ENCODE results near the gene BTK. TPM values are rescaled to one million over a fixed set of nuclear protein-coding genes. Genes with fewer than 3 reads are reported as not detected.
"Not testable (repeated sequence)": the region's sequence is repeated elsewhere in the genome, so short reads cannot be mapped to it uniquely, and the experiment has no call there.

The BTK gene
- polyA plus RNA-seq, 1 donor, result 4.3 TPM

DNA sequence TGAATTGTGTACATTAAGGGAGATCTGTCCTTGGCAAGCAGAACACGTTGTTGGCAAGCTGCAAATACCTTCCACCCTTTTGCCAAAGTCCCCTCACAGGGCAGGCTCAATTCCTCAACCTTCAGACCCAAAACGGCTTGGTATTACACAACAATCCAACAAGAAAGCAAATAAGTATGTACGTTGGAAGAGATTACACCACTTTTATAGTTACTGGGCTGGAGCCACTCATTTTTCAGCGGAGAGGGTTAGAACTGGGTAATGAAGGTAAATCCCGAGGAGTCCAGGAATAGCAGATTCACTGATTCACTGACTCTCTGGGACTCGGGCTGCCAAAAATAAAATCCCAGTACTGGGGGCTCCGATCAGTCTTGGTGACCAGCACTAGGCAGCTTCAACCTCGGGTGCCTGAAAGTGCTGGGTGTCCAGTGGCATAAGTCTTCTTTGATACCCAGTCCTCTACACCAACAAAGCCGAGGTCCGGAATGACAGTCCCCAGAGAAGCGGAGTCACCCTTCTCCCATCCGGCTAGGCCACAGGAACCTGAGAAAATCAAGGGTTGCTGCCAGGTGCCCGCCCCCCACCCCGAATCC, 38.0 kb downstream of the BTK start:
- H3K9me3 ChIP-seq (ENCODE audit: control insufficient read depth, low read depth, low read length), result no peaks in the 10 kb centered on the region
- peak; percentile 16 to 55 for DNase-seq
- H3K4me1 ChIP-seq (ENCODE audit: control insufficient read depth, insufficient read depth, low read length), result no peaks in the 10 kb centered on the region
- peak overlapping the region; percentile 78 for H3K27ac ChIP-seq (ENCODE audit: low read length)
- H3K27me3 ChIP-seq (ENCODE audit: control insufficient read depth, insufficient read depth, low read length), result no peaks in the 10 kb centered on the region
- no CpG with 5 or more reads among the region's 14 CpGs for WGBS (ENCODE audit: insufficient coverage, low lambda C conversion rate)
- peak overlapping the region; percentile 80 for H3K4me3 ChIP-seq (ENCODE audit: low read length)
- H3K36me3 ChIP-seq (ENCODE audit: control insufficient read depth, insufficient read depth, low read length), result peaks cover 2% of the 10 kb centered on the region

DNA sequence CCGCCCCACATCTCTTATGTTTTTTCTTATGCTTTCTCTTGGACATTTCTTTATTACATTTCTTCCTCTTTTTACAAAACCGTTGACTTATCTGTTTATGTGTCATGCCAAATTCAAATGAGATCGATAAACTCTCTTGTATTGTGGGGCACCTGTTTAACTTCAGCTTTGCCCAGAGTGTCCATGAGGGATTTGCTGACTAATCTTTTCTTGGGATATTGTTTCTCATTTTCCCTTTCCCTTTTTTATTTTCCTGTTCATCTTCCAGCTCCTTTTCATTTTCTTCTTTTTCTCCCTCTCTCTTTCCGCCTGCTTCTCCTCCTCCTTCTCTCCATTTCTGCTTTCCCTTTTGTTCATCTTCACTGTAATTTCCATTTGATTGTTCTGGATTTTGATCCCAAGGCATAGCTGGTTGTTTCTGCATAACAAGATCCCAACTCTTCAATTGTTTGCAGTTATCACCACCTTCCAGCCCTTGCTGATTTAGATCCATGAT, 48.2 kb downstream of the BTK start:
- Histone ChIP-seq H3K27ac (ENCODE audit: low read length) (no peak overlapping the region), H3K9me3 (ENCODE audit: control insufficient read depth, low read depth, low read length) (no peaks in the 10 kb centered on the region), H3K4me1 (ENCODE audit: control insufficient read depth, insufficient read depth, low read length) (no peaks in the 10 kb centered on the region), H3K36me3 (ENCODE audit: control insufficient read depth, insufficient read depth, low read length) (no peaks in the 10 kb centered on the region), H3K4me3 (ENCODE audit: low read length) (no peak overlapping the region), H3K27me3 (ENCODE audit: control insufficient read depth, insufficient read depth, low read length) (no peaks in the 10 kb centered on the region)
- 100% methylated on average over 1 of the region's 4 CpGs for WGBS (ENCODE audit: insufficient coverage, low lambda C conversion rate)
- DNase-seq, result no peak

DNA sequence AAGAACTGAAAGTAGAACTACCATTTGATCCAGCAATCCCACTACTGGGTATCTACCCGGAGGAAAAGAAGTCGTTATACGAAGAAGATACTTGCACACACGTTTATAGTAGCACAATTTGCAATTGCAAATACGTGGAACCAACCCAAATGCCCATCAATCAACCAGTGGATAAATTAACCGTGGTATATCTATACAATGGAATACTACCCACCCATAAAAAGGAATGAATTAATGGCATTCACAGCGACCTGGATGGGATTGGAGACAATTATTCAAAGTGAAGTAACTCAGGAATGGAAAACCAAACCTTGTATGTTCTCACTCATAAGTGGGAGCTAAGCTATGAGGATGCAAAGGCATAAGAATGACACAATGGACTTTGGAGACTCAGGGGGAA, 51.7 kb downstream of the BTK start:
- not testable (repeated sequence) for H3K27me3 ChIP-seq (ENCODE audit: control insufficient read depth, insufficient read depth, low read length); H3K9me3 ChIP-seq (ENCODE audit: control insufficient read depth, low read depth, low read length); H3K4me1 ChIP-seq (ENCODE audit: control insufficient read depth, insufficient read depth, low read length); DNase-seq; H3K4me3 ChIP-seq (ENCODE audit: low read length); H3K27ac ChIP-seq (ENCODE audit: low read length); H3K36me3 ChIP-seq (ENCODE audit: control insufficient read depth, insufficient read depth, low read length)
- WGBS (ENCODE audit: insufficient coverage, low lambda C conversion rate), result no CpG with 5 or more reads among the region's 7 CpGs

DNA sequence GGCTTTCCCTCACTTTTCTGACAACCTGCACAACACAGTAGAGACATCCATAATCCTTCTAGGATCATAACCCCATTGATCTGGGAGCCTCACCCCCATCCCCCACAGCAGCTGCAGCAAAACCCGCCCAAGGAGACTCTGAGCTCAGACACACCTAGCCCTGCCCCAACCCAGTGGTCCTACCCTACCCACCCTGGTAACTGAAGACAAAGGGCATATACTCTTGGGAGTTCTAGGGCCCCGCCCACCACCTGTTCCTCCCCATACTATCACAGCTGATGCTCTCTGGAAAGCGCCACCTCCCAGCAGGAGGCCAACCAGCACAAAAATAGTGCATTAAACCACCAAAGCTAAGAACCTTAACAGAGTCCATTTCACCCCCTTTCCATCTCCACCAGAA, 59.4 kb downstream of the BTK start:
- no CpG with 5 or more reads among the region's 3 CpGs for WGBS (ENCODE audit: insufficient coverage, low lambda C conversion rate)

DNA sequence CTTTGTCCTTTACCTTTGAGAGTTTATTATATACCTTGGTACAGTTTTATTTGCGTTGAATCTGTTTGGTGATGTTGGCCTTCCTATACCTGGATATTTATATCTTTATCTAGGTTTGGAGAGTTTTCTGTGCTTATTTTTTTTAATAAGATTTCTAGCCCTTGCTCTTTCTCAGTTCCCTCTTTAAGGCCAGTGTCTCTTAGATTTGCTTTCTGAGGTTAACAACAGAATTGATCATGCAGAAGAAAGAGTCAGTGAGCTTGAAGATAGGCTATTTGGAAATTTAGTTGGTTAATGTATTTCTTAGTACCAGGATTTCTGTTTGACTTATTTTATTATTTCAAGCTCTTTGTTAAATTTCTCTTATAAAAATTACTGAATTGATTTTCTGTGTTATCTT, 82.2 kb downstream of the BTK start:
- H3K4me3 ChIP-seq (ENCODE audit: low read length), result no peak overlapping the region
- WGBS (ENCODE audit: insufficient coverage, low lambda C conversion rate), result no CpG with 5 or more reads among the region's 1 CpG
- no peak for DNase-seq
- no peak overlapping the region for H3K27ac ChIP-seq (ENCODE audit: low read length)
- no peaks in the 10 kb centered on the region for H3K9me3 ChIP-seq (ENCODE audit: control insufficient read depth, low read depth, low read length)
- no peaks in the 10 kb centered on the region for H3K27me3 ChIP-seq (ENCODE audit: control insufficient read depth, insufficient read depth, low read length)
- no peaks in the 10 kb centered on the region for H3K36me3 ChIP-seq (ENCODE audit: control insufficient read depth, insufficient read depth, low read length)
- H3K4me1 ChIP-seq (ENCODE audit: control insufficient read depth, insufficient read depth, low read length), result no peaks in the 10 kb centered on the region

More for the DNA sequence above, 59.4 kb downstream of the BTK start:
- not testable (repeated sequence) for H3K4me3 ChIP-seq (ENCODE audit: low read length); H3K27me3 ChIP-seq (ENCODE audit: control insufficient read depth, insufficient read depth, low read length); H3K36me3 ChIP-seq (ENCODE audit: control insufficient read depth, insufficient read depth, low read length); H3K9me3 ChIP-seq (ENCODE audit: control insufficient read depth, low read depth, low read length); H3K27ac ChIP-seq (ENCODE audit: low read length); H3K4me1 ChIP-seq (ENCODE audit: control insufficient read depth, insufficient read depth, low read length)
- peak; percentile 20 to 54 for DNase-seq

Other genes starting within 250 kb of the BTK start
- 2.1 TPM for gene DRP2, start 166.4 kb downstream of the BTK start, polyA plus RNA-seq
- gene TAF7L, start 94.9 kb downstream of the BTK start, polyA plus RNA-seq, result 0.18 TPM
- gene TIMM8A, start 37.4 kb downstream of the BTK start, polyA plus RNA-seq, result 21.5 TPM
- 2,501 TPM for gene RPL36A, start 4.8 kb upstream of the BTK start, polyA plus RNA-seq
- gene GLA, start 21.7 kb upstream of the BTK start, polyA plus RNA-seq, result 123 TPM
- 115 TPM for gene HNRNPH2, start 22.0 kb upstream of the BTK start, polyA plus RNA-seq
- gene ARMCX4, start 99.3 kb upstream of the BTK start, polyA plus RNA-seq, result 18.9 TPM
- 37.1 TPM for gene ARMCX1, start 164.4 kb upstream of the BTK start, polyA plus RNA-seq
- 74.6 TPM for gene ARMCX6, start 231.8 kb upstream of the BTK start, polyA plus RNA-seq
- 93.8 TPM for gene ARMCX3, start 237.0 kb upstream of the BTK start, polyA plus RNA-seq

Data from large intestine (tissue), 3 donors.